NCI-H82 treated with DMSO at 0.1 percent for 48 hours (cell line): ENCODE data around the gene ZNF593OS.
A peak's percentile ranks its signal among the peaks of the same experiment; 100 is the strongest.

Experiments
- DNase-seq: peaks from one replicate; lab custom pipeline; 2025; ENCODE audit not compliant: unreplicated experiment; lab: John Stamatoyannopoulos, UW

Gene ZNF593OS

GRCh38 chr1:26160527-26161414 lies 10.9 kb downstream of the ZNF593OS start:
- DNase-seq = no peak

DNA sequence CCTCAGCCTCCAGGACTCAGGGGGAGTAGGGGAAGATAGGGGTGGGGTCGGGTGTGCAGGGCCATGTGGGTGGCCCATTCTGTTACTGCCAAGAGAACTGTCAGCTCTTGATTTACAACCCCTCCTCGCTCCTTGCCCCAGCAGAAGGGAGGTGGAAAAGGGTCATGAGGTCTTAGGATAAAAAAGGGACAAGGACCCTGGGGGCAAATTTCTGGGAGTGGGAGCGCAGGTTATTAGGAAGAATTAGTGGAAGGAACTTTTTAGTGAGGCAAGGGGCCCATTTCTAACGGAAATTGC lies 11.9 kb downstream of the ZNF593OS start:
- DNase-seq = no peak

DNA sequence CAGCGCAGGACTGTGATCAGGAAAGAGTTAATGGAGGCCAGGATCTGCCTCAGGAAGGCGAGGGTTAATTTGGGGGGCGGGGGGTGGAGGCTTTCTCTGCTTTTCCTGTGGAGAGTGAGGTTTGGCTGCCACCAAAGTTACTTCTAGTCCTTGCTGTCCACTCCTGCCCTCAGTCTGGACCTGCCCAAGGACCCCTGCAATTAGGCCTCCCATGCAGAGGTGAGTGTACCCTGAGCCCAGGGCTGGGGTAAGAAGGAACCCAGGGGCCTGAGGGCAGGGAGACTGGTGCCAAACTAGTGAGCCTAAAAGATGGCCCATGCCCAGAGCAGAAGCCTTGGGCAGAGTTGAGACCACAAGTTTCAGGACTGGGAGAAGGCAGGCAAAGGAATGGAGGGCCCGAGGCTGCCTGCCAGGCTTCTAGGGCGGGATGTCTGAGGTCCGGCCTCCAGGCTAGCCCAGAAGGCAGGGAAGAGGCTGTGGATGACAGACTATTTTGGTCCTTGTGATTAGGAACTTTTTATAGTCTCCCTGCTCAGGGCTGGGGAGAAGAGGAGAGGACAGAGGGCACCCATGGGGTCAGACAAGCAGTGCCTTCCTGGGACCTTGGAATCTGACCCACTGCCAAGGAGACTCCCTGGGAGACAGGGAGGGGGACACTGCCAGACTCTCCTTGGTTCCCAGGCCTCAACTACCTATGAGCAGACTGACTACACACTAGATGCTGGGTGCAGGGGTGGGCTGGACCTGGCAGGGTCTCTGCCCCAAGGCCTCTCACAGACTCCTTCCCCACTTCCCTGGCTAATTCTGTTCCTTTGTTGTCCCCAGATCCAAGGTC lies 12.5 kb downstream of the ZNF593OS start, which contains the start of gene FAM110D:
FAM110D (plus strand) TSS at position 172 of the 835 bp plus-strand sequence. CDS start 2,213 bp downstream, outside the sequence.
- DNase-seq = no peak

DNA sequence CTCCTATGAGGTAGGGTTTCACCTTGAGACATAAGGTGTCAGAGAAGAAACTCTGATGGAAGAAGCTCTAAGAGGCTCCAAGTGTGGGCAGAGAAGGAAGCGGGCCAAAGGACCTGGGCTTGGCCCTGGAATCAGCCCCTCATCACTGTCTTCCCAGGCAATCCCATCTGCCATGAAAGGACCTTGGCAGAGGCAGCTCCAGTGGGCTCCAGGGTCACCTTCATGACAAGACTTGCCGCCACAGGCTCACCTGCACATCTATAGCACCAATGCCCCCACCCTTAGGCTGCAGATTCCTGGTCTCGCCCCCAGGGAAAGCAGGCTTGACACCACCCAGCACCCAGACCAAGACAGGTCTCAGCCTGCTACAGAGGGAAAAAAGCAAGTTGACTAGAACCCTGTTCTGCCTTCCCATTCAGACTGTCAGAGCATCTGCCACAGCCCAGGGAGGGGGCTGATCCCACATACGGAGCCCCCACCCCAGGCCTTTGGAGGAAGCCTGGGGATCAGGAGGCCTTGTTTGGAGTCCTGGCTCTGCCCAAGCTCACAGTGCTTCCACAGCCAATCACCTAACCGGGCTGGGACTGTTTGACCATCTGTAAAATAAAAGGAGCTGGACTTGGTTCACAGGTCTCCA lies 13.2 kb downstream of the ZNF593OS start:
- DNase-seq = no peak

DNA sequence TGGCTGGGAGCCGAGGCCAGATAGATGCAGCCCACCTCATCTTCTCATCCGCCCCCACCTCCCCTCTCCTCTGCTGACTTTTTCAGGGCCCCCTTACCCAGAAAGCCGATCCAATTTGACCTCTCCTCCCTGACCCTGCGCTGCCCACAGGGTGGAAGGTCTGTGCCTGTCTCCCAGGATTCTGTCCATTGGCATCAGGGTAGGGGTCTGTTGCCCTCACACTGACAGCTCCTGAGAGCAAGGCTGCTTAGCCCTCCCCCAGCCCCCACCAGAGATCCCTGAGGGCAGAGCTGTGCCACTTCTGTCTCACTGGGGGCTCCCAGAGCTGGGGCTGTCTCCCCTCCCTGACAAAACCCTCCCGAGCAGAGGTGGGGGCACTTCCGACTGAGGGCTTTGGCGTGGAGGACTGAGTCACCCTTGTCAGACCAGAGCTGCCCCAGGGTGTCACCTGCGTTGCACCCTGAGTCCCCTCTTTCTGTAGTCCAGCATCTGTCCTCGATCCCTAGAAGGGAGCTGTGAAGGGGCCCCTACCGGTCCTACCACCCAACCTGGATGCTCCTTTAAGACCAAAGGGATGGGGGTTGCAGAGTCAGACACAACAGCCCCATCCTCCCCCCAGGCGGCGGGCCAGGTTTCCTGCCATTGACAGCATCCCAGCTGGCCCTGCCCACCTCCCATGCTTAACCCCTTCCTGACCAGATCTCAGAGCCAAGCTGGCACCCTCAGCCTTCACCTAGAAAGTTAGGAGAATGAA lies 15.2 kb downstream of the ZNF593OS start:
- peak; percentile 47 for DNase-seq

DNA sequence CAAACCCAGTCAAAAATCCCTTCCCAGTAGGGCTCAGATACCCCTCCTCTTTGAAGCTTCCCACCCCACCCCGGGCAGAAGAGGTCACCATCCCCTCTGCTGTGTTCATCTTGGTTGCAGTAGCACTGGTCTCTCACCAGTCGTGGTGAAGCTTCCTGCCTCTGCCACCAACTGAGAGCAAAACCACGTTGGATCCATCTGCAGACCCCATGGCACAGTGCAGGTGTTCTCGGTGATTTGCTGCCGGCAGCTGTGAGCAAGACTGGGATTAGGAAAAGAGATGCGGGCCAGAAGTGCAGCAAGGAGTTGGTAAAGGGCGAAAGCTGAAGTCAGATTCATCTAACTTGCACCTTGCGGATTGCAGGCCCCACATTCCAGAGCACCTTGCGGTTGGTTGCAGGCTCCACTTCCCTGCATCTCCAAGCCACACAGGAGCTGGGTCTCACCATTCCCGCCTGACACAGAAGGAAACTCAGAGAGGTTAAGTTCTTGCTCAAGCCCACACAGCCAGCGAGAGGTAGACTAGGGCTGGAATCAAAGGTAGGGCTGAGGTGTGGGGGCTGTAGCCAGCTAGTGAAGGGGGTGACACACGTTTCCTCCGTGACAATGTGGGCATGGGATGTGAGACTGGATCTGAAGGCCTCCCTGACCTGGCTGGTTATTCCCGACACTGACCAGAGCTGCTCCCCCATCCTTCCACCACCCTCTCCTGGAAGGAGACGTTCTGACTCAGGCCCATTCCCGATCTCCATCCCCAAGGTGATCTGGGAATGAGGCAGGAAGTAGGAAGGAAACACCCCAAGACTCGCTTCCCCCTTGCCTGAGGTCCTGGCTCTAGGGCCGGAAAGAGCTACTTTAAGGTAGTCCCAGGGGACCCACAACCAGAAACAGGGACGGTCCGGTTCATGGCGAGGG lies 16.0 kb downstream of the ZNF593OS start:
- no peak for DNase-seq

GRCh38 chr1:26154750-26155149 lies 16.9 kb downstream of the ZNF593OS start:
- no peak for DNase-seq

- DNase-seq = no peak
Measured at GRCh38 chr1:26153966-26154532, 17.6 kb downstream of the ZNF593OS start.

DNA sequence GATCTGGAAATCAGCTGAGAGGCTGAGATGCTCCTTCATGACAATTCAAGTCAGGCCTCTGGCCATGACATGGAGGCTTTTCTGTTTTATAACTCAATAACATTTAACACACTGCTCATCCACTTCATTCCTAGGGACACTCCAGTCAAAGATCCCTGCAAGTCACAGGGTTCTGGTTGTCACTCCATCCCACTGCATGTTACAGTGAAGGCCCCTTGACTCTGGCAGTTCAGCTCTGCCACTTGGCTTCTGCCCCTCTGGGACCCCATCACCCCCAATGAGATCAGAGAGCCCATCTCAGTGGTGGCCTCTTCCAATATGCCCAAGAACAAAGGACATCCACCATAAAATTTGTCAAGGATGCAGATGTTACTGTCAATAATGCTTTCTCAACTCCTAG lies 22.7 kb downstream of the ZNF593OS start:
- no peak for DNase-seq

GRCh38 chr1:26145960-26146294 lies 25.7 kb downstream of the ZNF593OS start:
- DNase-seq = no peak

GRCh38 chr1:26145041-26145959 lies 26.3 kb downstream of the ZNF593OS start:
- DNase-seq = peak; percentile 81

- no peak for DNase-seq
Measured at GRCh38 chr1:26142159-26142558, 29.5 kb downstream of the ZNF593OS start.

DNA sequence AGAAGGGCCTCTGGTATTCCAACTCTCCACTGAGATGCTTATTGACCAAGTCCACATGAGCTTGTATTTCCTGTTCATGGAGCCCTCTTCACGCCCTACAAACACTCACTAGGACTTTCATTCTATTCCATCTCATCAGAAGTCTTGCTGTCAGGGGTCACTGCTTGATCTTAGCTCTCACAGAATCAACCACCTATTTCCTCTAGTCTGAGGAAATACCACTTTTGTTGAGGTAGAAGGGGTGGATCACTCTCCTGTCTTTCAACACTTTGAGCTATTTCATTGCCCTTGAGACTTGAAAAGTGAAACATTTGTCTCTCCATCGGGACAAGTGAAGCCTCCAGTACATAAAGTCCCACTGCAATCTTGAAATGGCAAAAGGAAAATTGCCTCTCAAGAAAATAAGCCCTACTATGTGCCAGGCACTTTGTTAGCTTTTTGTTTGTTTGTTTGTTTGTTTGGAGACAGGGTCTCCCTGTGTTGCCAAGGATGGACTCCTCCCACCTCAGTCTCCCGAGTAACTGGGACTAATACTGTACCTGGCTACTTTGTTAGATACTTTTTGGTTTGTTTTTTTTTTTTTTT lies 32.6 kb downstream of the ZNF593OS start:
- no peak for DNase-seq

DNA sequence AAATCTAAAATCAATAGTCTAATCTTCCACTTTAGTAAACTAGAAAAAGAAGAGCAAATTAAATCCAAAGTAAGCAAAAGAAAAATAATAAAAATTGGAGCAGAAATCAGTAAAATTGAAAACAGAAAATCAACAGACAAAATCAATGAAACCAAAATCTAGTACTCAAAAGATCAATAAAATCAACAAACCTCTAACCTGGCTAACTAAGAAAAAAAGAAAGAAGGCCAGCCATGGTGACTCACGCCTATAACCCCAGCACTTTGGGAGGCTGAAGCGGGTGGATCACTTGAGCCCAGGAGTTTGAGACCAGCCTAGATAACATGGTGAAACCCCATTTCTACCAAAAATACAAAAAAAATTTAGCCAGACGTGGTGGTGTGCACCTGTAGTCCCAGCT lies 37.2 kb downstream of the ZNF593OS start:
- no peak for DNase-seq

DNA sequence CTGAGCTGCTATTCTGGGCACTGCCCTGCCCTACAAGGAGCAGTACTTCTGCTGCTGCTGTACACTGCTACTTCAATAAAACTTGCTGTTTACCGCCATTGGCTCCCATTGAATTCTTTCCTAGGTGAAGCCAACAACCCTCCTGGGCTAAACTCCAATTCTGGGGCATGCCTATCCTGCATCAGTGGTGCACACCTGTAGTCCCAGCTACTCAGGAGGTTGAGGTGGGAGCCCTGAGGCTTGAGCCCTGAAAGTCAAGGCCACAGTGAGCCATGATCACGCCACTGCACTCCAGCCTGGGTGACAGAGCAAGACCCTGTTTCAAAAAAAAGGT lies 38.8 kb downstream of the ZNF593OS start:
- no peak for DNase-seq

- DNase-seq = no peak
Measured at GRCh38 chr1:26132128-26132833, 39.4 kb downstream of the ZNF593OS start.

DNA sequence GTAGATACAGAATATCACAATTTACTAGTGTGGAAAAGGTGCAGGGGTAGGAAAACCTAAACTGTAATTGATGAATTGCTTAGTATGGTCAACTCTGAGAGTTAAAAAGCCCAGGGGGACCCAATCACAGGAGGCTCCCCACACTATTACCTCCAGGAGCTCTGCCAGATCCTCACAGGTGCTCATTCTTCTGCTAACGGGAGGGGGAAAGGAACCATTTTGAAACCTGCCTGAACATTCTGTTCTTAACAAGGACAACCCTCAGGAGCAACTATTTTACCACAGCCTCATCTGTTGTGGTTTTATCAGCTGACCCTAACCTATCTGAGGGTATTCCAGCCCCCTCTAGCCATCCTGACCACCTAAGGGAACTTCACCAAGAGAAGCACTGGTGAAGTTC lies 40.9 kb downstream of the ZNF593OS start:
- DNase-seq = no peak

- no peak for DNase-seq
Measured at GRCh38 chr1:26129778-26130177, 41.9 kb downstream of the ZNF593OS start.
